GM19467 (cell line): ENCODE results near the gene NDUFB10.

Experiments used
- ATAC-seq: cut with Tn5 transposase; IDR thresholded peaks from one replicate; pipeline ENCODE4 v1.9.1; 2021; ENCODE audit warnings: mild to moderate bottlenecking, moderate library complexity; ENCODE audit not compliant: unreplicated experiment

The NDUFB10 gene

DNA sequence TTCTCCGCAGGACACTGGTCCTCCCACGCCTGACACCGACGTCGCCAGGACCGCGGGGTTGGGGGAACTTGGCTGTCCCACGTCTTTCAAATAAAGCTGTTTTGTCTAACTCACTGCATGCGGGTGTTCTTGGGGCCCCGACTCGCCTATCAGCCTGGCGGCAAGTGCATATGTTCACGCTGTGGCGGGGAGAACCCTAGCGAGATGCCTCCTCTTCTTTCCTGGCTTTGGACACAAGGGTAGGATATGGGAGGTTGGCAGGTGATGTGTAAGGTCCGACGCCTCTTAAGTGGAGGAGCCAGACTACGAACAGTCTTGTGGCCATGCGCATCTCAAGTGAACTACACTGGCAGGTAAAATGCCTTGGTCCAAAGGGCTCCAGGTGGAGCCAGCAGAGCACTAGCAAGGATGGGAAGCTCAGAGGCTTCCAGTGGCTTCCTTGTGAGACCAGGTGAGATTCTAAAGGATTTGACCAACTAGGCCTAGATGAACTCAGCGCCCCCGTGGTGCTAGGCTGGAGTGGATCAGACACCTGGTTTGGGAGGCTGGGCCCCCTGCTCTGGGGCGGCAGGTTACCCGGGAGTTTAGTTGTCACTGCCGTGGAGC, 6.2 kb downstream of the NDUFB10 start:
- no peak for ATAC-seq

DNA sequence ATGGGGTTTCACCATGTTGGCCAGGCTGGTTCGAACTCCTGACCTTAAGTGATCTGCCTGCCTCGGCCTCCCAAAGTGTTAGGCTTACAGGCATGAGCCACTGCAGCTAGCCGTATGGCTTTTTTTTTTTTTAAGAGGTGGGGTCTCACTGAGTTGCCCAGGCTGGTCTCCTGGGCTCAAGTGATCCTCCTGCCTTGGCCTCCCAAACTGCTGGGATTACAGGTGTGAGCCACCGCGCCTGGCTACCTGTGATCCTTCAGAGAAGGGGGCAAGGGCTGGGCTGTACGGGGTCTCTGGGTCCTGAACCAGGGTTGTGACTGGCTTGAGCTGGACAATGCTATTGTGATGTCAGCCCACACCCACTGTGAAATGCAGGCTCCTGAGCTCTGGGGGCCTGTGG, 7.1 kb downstream of the NDUFB10 start, which contains the start of gene RNF151:
Gene RNF151 (plus strand): TSS at position 397 of the 400 bp plus-strand sequence. CDS start 26 bp downstream, outside the sequence.
- no peak for ATAC-seq

- no peak for ATAC-seq
Measured at GRCh38 chr16:1968146-1968953, 9.0 kb downstream of the NDUFB10 start.

- peak; percentile 70 for ATAC-seq
Measured at GRCh38 chr16:1971796-1972489, 12.6 kb downstream of the NDUFB10 start, which contains the start of gene TBL3. TBL3 (plus strand) TSS chr16:1972053; CDS start chr16:1972165, 112 bp downstream.

DNA sequence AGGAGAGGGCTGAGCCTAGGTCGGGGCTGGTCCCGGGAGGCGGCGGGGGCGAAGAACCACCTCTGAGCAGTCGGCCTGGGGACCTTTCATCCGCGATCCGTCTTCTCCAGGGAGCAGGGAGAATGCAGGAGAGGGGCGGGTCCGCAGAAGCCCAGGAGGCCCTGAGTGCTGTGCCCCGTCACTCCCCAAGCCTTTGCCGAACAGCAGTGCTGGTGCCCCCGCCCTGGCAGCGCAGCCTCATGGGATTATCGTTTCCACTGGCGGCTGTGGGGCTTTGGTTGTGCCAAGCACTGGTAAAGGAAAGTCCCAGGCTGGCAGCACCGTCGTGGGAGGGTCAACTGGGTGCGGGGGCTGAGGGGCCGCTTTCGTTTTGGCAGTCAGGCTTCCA, 13.1 kb downstream of the NDUFB10 start:
- ATAC-seq = no peak

DNA sequence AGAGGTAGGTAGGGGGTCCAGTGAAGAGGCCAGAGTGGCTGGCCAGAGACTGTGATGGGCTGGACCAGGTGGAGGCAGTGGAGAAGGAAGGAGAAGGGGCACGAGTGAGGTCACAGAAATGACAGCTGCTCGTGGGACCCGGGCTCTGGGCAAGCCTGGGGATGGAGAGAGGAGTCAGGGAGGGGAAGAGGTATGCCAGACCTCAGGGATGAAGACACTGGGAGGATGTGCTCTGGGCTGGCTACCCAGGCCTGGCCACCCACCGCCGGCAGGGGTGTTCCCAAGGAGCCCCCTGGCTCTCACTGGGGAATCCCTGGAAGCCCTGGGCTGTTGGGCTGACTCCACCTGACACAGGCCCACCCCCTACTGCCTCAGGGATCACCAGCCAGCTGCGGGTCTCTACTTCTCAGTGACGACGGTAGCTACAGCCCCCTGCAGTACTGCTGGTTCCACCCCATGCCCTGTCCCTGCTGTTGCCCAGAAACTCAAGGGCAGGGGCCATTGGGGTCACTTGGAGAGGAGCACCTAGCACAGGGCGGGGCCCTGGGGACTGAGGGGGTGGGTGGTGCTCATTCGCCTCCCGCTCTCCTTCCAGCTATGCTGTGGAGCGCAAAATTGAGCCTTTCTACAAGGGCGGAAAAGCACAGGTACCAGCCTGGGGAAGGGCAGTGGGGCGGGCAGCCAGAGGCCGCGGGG, 14.3 kb downstream of the NDUFB10 start:
- ATAC-seq = no peak

DNA sequence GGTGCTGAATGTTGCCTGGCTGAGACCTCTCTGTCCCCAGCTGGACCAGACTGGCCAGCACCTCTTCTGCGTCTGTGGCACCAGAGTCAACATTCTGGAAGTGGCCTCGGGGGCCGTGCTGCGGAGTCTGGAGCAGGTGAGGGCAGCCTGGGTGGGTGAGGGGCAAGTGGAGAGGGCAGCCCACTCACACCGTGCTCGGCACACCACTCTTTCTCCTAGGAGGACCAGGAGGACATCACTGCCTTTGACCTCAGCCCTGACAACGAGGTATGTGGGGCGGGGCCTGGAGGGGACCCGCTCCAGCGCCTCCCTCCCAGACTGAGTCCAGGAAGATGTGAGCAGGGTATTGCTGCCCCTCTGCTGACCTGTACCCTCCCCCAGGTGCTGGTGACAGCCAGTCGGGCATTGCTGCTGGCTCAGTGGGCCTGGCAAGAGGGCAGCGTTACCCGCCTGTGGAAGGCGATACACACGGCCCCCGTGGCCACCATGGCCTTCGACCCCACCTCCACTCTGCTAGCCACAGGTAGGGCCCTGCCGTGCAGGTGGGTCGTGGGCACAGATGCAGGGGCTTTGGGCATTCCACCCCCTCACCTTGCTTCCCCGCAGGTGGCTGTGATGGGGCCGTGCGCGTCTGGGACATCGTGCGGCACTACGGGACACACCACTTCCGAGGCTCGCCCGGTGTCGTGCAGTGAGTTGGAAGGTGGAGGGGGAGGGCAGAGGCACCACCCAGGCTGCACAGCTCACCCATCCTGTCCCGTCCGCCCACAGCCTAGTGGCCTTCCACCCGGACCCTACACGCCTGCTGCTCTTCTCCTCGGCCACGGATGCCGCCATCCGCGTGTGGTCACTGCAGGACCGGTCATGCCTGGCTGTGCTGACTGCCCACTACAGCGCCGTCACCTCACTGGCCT, 15.1 kb downstream of the NDUFB10 start:
- no peak for ATAC-seq

DNA sequence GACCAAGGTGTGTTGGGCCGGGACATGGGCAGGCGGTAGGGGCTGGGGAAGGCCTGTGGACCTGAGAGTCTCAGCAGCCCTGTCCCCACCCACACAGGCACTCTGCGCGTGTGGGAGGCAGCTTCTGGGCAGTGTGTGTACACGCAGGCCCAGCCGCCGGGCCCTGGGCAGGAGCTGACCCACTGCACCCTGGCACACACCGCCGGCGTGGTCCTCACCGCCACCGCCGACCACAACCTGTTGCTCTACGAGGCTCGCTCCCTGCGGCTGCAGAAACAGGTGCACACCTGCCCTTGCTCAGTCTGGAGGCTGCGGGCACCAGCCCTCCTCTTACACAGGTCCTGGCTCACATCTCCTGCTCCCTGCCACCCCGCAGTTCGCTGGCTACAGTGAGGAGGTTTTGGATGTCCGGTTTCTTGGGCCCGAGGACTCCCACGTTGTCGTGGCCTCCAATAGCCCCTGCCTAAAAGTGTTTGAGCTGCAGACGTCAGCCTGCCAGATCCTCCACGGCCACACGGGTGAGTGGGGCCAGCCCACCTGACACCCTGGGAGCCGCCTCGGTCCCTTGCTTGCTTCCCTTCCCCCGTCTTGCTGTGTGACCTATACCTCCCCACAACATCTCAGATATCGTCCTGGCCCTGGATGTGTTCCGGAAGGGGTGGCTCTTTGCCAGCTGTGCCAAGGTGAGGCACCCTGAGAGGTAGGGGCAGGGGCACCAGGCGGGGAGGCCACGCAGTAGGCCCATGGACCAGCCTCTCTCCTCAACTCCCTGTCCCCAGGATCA, 16.3 kb downstream of the NDUFB10 start:
- ATAC-seq = no peak

DNA sequence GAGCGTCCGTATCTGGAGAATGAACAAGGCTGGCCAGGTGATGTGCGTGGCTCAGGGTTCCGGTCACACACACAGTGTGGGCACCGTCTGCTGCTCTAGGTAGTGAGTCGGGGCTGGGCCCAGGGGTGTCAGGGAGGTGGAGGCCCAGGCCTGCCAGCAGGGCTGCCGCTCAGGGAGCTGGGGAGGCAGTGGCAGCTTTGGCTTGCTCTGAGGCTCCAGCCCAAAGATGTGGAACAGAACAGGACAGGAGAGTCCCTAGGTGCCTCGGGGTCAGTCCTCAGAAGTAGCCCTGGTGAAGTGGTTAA, 16.8 kb downstream of the NDUFB10 start:
- ATAC-seq = no peak

DNA sequence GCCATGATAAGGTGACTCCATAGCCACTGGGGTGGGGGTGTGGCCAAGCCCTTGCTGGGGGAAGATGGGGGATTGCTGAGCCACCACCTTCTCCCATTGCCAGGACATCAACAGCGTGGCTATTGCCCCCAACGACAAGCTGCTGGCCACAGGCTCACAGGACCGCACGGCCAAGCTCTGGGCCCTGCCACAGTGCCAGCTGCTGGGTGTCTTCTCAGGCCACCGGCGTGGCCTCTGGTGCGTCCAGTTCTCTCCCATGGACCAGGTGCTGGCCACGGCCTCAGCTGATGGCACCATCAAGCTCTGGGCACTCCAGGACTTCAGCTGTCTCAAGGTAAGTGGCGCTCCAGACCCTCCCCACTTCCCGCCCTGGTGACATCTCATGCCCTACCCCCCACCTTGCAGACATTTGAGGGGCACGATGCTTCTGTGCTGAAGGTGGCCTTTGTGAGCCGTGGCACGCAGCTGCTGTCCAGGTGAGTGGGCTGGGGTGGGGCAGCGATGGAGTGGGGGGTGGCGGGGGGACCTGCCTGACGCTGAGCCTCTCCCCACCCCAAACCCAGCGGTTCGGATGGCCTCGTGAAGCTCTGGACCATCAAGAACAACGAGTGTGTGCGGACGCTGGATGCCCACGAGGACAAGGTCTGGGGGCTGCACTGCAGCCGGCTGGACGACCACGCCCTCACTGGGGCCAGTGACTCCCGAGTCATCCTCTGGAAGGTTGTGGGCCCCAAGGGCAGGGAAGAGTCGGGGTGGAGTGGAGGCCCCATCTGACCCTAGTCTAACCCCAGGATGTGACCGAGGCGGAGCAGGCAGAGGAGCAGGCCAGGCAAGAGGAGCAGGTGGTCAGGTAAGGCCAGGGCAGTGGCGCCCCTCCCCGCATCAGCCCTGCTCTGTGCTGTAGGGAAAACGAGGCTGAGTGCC, 17.9 kb downstream of the NDUFB10 start:
- ATAC-seq = no peak

DNA sequence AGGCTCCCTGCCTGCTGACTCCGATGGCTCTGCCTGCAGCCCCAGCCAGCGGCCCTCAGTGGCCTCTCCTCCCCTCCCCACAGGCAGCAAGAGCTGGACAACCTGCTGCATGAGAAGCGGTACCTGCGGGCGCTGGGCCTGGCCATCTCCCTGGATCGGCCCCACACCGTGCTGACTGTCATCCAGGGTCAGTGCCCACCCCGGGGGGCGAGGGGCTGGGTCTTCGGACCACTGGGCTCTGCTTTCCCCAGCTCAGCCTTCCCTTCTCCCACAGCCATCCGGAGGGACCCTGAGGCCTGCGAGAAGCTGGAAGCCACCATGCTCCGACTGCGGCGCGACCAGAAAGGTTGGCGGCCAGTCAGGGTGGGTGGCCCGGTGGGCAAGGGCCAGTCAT, 18.5 kb downstream of the NDUFB10 start:
- ATAC-seq = no peak

DNA sequence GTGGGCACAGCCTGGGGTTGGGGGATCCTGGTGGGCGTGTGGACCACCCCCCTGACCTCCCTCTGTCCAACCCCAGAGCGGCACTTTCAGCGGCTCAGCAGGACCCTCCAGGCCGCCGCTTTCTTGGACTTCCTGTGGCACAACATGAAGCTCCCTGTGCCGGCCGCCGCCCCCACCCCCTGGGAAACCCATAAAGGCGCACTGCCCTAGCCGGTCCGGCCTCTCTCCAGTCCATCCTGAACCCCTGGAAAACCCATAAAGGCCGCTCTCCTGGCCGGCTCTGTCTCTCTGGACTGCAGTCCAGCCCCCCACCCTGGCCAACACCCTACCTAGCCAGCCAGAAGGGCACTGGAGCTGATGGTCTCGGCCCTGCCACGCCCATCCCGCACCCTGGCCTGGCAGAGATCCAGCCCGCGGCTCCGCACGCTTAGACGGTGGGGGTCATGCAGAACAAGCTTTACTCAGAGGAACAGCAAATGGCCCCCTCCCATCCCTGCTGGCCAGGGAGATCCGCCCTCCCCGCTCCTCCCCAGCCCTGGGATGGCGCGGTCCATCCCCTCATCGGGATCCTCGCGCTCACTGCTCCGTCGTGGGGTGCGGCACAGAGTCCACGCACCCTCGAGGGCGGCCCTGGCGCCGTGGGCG, 19.3 kb downstream of the NDUFB10 start:
- ATAC-seq = no peak

- no peak for ATAC-seq
Measured at GRCh38 chr16:1979271-1980029, 20.1 kb downstream of the NDUFB10 start.

DNA sequence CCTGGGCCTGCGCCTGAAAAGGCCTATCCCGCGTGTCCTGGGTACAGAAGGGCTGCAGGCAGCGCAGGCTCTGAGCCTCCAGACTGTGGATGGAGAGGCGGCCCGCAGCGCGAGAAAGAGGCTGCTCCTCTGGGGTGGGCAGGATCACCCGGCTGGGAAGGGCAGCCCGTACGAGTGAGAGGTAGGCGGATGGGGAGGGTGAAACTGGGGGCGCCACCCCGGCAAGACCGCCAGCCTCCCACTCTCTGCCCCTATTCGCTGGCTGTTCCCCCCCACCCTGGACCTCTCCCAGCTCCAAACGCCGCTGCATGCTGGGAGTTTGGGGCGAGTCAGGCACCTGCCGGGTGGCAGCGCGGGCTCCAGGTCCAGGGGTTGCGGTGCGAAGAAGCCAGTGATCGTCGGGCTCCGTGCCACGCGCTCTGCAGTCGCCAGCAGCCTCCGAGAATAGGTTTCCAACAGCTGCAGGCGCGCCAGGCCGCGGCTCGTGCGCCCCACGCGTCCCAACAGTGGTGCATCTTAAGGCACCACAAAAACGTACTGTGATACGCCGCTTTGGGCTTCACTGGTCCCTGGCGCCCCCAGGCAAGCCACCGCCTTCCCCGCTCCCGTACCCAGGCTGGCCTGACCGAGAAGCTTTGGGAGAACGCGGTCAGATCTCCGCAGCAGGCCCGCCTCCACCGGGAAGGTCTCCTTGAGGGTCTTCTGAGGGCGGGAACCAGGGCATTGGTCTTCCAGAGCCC, 20.9 kb downstream of the NDUFB10 start:
- no peak for ATAC-seq

DNA sequence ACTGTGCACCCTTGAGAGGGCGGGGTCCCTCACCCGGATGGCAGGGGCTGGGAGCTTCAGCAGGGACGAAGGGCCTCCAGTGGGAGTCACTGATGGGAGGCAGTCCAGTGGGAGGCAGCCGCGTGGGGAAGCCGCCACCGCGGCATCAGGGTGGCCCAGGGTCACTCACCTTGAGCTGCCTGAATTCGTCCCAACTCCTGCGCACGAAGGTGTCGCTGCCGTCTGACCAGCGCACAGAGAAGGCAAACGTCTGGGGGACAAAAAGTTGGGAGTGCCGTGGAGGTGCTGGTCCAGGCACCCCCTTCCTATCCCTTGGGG, 21.4 kb downstream of the NDUFB10 start:
- ATAC-seq = no peak

DNA sequence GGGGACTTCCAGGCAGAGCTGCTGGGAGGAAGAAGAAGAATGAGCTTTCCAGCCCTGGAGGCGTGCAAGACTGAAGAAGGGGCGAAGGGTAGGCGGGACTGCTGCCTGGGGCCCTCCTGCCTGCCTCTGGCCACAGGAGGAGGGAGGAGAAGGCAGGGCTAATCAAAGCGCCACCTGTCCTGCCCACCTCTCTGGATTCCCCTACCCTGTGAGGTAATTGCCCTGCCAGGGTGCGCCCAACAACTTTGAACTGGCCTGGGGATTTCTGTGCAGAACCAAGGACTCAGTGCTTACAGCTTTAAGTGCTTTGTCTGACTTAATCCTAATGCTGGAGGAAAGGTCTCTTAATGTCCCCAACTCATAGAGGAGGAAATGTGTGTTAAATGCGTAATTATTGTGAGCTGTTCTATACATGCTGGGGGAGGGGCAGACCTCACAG, 22.1 kb downstream of the NDUFB10 start, which contains the start of gene NOXO1:
Gene NOXO1 (minus strand): TSS at position 72 of the 439 bp plus-strand sequence. CDS start 290 bp downstream, outside the sequence.
- no peak for ATAC-seq
